Cardiac muscle cell (in vitro differentiated cells and primary cell): ENCODE data around the gene ATG3. TPM values are rescaled to one million over a fixed set of nuclear protein-coding genes. Genes with fewer than 3 reads are reported as not detected.

Experiments used
- DNase-seq, 2 donors: peaks; one replicate each; pipeline versions ENCODE4 v3.0.0 to v3.0.0-alpha.2; 2010 to 2017; ENCODE audit warnings: low read depth in 1 of 2, low spot score in 1 of 2
- H3K27ac ChIP-seq: fragments of 200-600 bp; sonication (generic); 2 replicates; pipeline ENCODE4 v1.5.1; 2016
- H3K27me3 ChIP-seq: fragments of 200-600 bp; sonication (generic); 2 replicates; pipeline ENCODE4 v1.6.0; 2016; ENCODE audit warnings: control low read depth
- H3K36me3 ChIP-seq: fragments of 200-600 bp; sonication (generic); 2 replicates; pipeline ENCODE4 v1.5.1; 2016; ENCODE audit warnings: control low read depth
- H3K4me1 ChIP-seq: fragments of 200-600 bp; sonication (generic); 2 replicates; pipeline ENCODE4 v1.8.1; 2017; ENCODE audit warnings: low read depth, mild to moderate bottlenecking, mixed run types
- H3K4me3 ChIP-seq: fragments of 200-600 bp; sonication (generic); 2 replicates; pipeline ENCODE4 v1.5.1; 2016; ENCODE audit warnings: mild to moderate bottlenecking
- H3K9me3 ChIP-seq: fragments of 200-600 bp; sonication (generic); 2 replicates; pipeline ENCODE4 v1.5.1; 2017; ENCODE audit warnings: low read depth, mild to moderate bottlenecking, control low read depth
- polyA plus RNA-seq: library from polyadenylated mRNA; unstranded; fragments of >200 nt; fragmentation: Nextera tagmentation; extraction: Ambion mirVana; gene quantifications from 2 replicates; pipeline ENCODE4 v1.2.1, GENCODE V29; 2016
- total RNA-seq: library from RNA; depleted of rRNA; stranded (reverse); fragments of >200 nt; gene quantifications from 2 replicates; pipeline ENCODE4 v1.2.3, GENCODE V29; 2016
- TF ChIP-seq, protein P1 (sequence below): IDR thresholded peaks from 2 replicates; pipeline ENCODE4 v1.5.1; 2012; ENCODE audit warnings: low read depth, mild to moderate bottlenecking, low read length

Gene ATG3
- total and polyA plus RNA-seq, 2 experiments from 2014 or later: 38.3 to 57.9 TPM

DNA sequence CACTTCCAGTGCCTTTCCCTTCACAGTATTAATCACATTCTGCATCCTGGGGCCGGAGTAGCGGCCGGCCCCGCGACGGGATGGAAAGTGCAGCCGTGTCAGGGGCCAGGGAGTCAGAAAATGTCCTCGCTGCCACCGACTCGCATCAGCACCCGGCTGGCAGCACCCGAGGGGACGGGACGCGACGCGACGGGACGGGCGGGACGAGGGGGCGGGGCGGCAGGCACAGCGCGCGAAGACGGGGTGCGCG lies 353 bp downstream of the ATG3 start:
- Histone ChIP-seq H3K4me3 (peak overlapping the region; percentile 91), H3K36me3 (no peaks in the 10 kb centered on the region), H3K9me3 (no peaks in the 10 kb centered on the region), H3K27me3 (no peaks in the 10 kb centered on the region), H3K4me1 (no peaks in the 10 kb centered on the region), H3K27ac (peak overlapping the region; percentile 92)
- TF ChIP-seq, protein P1, sequence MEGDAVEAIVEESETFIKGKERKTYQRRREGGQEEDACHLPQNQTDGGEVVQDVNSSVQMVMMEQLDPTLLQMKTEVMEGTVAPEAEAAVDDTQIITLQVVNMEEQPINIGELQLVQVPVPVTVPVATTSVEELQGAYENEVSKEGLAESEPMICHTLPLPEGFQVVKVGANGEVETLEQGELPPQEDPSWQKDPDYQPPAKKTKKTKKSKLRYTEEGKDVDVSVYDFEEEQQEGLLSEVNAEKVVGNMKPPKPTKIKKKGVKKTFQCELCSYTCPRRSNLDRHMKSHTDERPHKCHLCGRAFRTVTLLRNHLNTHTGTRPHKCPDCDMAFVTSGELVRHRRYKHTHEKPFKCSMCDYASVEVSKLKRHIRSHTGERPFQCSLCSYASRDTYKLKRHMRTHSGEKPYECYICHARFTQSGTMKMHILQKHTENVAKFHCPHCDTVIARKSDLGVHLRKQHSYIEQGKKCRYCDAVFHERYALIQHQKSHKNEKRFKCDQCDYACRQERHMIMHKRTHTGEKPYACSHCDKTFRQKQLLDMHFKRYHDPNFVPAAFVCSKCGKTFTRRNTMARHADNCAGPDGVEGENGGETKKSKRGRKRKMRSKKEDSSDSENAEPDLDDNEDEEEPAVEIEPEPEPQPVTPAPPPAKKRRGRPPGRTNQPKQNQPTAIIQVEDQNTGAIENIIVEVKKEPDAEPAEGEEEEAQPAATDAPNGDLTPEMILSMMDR: no peak
- DNase-seq: no peak

DNA sequence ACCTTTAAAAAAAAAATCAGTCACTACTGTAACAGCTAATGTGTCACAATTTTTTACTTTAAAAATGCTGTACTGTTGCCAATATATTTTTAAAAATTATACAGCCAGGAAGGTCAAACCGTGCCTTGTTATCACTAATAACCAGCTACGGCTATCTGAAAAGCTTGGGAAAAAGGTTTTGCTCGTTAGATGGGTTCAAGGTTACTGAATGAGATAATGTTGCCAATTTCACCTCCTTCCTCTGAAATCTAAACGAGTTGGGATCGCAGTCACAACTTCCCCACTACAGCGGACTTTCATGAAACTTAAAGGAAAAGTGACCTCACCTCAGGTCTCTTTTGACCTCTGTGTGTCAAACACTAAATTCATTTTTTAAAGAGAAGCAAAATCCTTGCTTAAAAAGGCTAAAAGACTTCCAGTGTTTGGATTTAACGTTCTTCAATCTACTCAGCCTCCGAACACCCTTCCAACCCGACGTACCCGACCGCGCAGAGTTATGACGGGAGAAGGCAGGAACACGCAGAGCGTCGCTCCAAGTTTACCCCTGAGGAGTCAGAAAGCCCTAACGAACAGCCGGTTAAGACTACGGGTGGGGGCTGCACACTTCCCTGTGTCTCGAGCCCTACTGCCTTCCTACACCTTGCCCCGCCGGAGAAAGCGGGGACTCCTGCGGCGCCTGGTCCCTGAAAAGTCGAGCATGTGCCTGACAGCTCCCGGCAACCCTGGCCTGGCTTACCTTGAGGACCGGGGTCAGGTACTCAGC lies 860 bp downstream of the ATG3 start:
- Histone ChIP-seq H3K4me3 (peak overlapping the region; percentile 91), H3K9me3 (no peaks in the 10 kb centered on the region), H3K4me1 (no peaks in the 10 kb centered on the region), H3K27me3 (no peaks in the 10 kb centered on the region), H3K36me3 (no peaks in the 10 kb centered on the region), H3K27ac (peak overlapping the region; percentile 92)
- TF ChIP-seq, protein P1: no peak
- DNase-seq: peak; percentile 87 to 91

DNA sequence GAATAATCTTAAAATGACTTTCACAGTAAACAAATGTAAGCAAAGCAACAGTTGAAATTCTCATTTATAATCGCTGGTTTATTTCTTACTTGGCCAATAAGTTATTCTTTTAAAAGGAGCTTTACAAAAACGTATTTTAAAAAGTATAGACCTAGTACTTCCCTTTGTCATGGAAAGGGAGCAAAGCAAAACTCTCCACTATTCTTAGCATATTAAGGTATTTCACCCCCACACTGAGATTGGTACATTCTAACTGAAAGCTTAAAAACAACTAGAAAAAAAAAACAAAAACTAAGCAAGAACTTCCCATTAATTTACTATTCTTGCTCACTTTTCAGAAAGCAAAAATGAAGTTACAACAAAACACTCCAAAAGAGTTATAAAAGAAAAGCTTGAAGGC lies 1.5 kb downstream of the ATG3 start:
- H3K9me3 ChIP-seq: no peaks in the 10 kb centered on the region
- peak overlapping the region; percentile 92 for H3K27ac ChIP-seq
- TF ChIP-seq, protein P1: no peak
- no peak for DNase-seq
- H3K4me3 ChIP-seq: peak overlapping the region; percentile 91
- no peaks in the 10 kb centered on the region for H3K4me1 ChIP-seq
- no peaks in the 10 kb centered on the region for H3K27me3 ChIP-seq
- no peaks in the 10 kb centered on the region for H3K36me3 ChIP-seq

DNA sequence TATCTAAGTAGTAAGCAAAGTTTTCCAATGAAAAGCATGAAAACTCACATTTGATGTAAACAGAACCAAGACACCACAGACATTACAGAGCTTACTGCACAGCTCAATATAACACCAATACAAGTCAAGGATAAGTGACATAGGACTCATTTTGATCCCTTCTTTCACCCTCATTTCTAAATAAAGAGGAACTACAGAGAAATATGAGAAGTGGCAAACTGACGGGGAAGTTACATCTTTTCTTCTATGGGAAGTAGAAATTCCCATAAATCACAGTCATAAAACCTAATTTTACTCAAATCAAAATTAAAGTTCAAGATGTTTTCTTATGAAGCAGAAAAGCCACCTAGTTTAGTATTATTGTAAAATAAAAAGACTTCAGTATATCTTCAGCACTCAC lies 3.8 kb downstream of the ATG3 start:
- no peaks in the 10 kb centered on the region for H3K36me3 ChIP-seq

DNA sequence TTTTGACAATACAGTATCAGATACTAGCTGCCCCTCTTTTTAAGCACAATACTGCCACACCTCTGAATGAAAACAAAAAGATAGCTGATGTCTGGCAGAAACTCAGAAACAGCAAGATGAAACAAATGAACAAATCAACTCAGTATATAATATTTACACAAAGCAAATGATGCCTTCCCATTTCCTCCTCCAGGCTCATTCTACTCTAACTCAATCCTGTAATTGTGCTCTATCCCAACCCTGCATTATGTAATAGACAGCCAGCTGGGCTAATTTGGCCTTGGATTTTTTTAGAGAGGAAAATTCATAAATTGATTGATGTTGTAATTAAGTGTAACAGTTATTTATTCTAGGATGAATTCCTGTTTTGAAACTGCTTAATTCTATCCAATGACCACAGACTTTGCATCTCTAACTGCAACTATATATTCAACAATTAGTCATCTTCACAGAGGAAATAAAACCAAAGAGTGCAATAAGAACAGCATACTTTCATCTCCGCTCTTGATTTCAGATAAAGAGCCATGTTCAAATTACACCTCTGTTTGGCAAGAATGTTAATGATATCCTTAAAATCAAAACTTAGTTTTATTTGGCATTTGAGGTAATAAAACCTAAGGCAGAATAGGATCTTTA lies 6.1 kb downstream of the ATG3 start:
- TF ChIP-seq, protein P1: no peak
- Histone ChIP-seq H3K36me3 (no peaks in the 10 kb centered on the region), H3K4me1 (no peaks in the 10 kb centered on the region), H3K27ac (no peak overlapping the region), H3K27me3 (no peaks in the 10 kb centered on the region), H3K9me3 (no peaks in the 10 kb centered on the region), H3K4me3 (no peak overlapping the region)
- DNase-seq: no peak

More for the DNA sequence above, 3.8 kb downstream of the ATG3 start:
- Histone ChIP-seq H3K27ac (no peak overlapping the region), H3K4me3 (no peak overlapping the region), H3K9me3 (no peaks in the 10 kb centered on the region), H3K27me3 (no peaks in the 10 kb centered on the region), H3K4me1 (no peaks in the 10 kb centered on the region)
- no peak for DNase-seq
- TF ChIP-seq, protein P1: no peak
